Uterus (tissue), 4 donors: ENCODE data around the gene PLPP1. TPM values are rescaled to one million over a fixed set of nuclear protein-coding genes. Genes with fewer than 3 reads are reported as not detected.
A peak's percentile ranks its signal among the peaks of the same experiment; 100 is the strongest.

Experiments
- DNase-seq, 2 donors: peaks; one replicate each; pipeline ENCODE4 v3.0.0-alpha.2; 2019 to 2020
- H3K27ac ChIP-seq, 2 donors: fragments of 200-600 bp; sonication (generic); 1 replicate in 1 of 2; 2 replicates in 1 of 2; pipeline ENCODE4 v1.5.1; 2016 to 2018
- H3K27me3 ChIP-seq, 2 donors: fragments of 200-600 bp; sonication (generic); one replicate each; pipeline ENCODE4 v1.5.1; 2018 to 2019; ENCODE audit warnings: control low read depth in 1 of 2
- H3K36me3 ChIP-seq, 2 donors: fragments of 200-600 bp; sonication (generic); one replicate each; pipeline ENCODE4 v1.5.1; 2019; ENCODE audit warnings: control low read depth in 1 of 2
- H3K4me1 ChIP-seq, 2 donors: fragments of 200-600 bp; sonication (generic); one replicate each; pipeline ENCODE4 v1.5.1; 2018 to 2019; ENCODE audit warnings: control low read depth in 1 of 2
- H3K4me3 ChIP-seq, 2 donors: fragments of 200-600 bp; sonication (generic); 1 replicate in 1 of 2; 2 replicates in 1 of 2; pipeline ENCODE4 v1.5.1; 2018 to 2019; ENCODE audit warnings: mild to moderate bottlenecking in 1 of 2
- H3K9me3 ChIP-seq, 2 donors: fragments of 200-600 bp; sonication (generic); one replicate each; pipeline ENCODE4 v1.5.1; 2019; ENCODE audit warnings: control low read depth in 1 of 2
- POLR2A ChIP-seq, 2 donors: fragments of 450-650 bp; IDR thresholded peaks; one replicate each; pipeline ENCODE4 v1.6.1; 2016; ENCODE audit warnings: antibody characterized with exemption in 2 of 2, mild to moderate bottlenecking in 1 of 2, moderate library complexity in 1 of 2
- intact Hi-C: fragments of 100-400 bp; cut with DNase I; formaldehyde crosslinking; loops from one replicate; pipeline ENCODE4 v1.15.1; 2023; ENCODE audit warnings: low total_unique reads
- total RNA-seq, 4 donors: library from RNA; depleted of rRNA in 3 of 4; stranded (reverse); fragments of >200 nt in 3 of 4; gene quantifications; one replicate each; pipeline versions ENCODE4 v1.1.0 to v1.2.4, GENCODE V29; 2014 to 2023
- TF ChIP-seq, protein P1 (sequence below), 4 experiments: fragments of 200-600 bp in 2 of 4; fragments of 450-650 bp in 2 of 4; sonication (generic) in 2 of 4; IDR thresholded peaks; one replicate each; pipeline ENCODE4 v1.5.1; 2016 to 2019; ENCODE audit warnings: antibody characterized with exemption in 4 of 4, mild to moderate bottlenecking in 2 of 4, moderate library complexity in 1 of 4
- donor health status: DM: yes; HTN: yes; CAD: no.

Gene PLPP1
- total RNA-seq = 100 to 1,000 TPM in 3 of 4 donors, 10 to 100 TPM in 1; 83.4 to 297 (median 175) TPM

DNA sequence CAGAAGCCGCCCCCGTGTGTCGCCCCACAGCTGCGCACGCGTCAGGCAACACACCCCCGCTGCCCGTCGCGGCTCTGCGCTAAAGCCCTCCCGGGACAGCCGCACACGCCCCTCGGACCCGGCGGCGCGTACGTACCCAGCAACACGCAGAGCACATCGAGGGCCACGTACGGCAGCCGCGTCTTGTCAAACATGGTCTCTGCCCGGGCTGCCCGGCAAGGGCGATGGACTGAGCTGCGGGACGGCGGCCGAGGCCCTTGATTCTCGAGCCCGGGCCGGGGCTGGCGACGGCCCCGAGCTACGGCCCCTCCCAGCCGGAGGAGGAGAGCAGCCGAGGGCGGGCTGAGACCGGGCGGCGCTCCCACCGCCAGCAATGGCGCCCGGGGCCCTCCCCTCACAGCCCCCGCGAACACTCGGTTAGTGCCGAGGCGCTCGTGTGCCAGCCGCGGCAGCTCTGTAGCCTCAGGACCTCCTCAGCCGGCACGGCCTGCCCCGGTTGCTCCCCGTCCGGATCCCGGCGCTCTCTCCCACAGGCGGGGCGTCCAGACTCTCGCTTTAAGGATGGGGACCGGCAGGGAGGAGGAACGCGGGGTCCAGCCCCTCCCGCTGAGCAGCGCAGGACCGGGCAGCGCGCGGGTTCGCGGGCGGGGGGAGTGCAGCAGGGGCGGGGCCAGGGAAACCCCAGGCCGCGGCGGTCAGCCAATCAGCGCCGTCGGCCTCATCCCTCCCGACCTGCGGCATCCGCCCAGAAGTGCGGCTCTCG is at the start of gene PLPP1:
PLPP1 (minus strand) TSS at position 529 of the 763 bp plus-strand sequence; CDS start at position 194, 335 bp downstream.
- Histone ChIP-seq H3K4me3 (peak within 1 kb of the TSS; percentile 69 to 72), H3K9me3 (no peaks in the 10 kb centered on the region), H3K27me3 (no peaks in the 10 kb centered on the region), H3K27ac (peak within 1 kb of the TSS; percentile 98), H3K4me1 (peaks cover 0 to 8% of the 10 kb centered on the region in 2 donors), H3K36me3 (no peaks in the 10 kb centered on the region)
- intact Hi-C loops = loop anchor here (10.0 kb wide), 1 partner anchor 70 kb away; no protein-coding TSS in a partner anchor
- DNase-seq = peak; percentile 92 to 95
- TF ChIP-seq, protein P1, sequence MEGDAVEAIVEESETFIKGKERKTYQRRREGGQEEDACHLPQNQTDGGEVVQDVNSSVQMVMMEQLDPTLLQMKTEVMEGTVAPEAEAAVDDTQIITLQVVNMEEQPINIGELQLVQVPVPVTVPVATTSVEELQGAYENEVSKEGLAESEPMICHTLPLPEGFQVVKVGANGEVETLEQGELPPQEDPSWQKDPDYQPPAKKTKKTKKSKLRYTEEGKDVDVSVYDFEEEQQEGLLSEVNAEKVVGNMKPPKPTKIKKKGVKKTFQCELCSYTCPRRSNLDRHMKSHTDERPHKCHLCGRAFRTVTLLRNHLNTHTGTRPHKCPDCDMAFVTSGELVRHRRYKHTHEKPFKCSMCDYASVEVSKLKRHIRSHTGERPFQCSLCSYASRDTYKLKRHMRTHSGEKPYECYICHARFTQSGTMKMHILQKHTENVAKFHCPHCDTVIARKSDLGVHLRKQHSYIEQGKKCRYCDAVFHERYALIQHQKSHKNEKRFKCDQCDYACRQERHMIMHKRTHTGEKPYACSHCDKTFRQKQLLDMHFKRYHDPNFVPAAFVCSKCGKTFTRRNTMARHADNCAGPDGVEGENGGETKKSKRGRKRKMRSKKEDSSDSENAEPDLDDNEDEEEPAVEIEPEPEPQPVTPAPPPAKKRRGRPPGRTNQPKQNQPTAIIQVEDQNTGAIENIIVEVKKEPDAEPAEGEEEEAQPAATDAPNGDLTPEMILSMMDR (IDR thresholded peaks at IDR 0.05) = peak in 1 of 4 experiments; percentile 3
- peak; percentile 89 to 93 for TF ChIP-seq POLR2A (IDR thresholded peaks at IDR 0.05)

DNA sequence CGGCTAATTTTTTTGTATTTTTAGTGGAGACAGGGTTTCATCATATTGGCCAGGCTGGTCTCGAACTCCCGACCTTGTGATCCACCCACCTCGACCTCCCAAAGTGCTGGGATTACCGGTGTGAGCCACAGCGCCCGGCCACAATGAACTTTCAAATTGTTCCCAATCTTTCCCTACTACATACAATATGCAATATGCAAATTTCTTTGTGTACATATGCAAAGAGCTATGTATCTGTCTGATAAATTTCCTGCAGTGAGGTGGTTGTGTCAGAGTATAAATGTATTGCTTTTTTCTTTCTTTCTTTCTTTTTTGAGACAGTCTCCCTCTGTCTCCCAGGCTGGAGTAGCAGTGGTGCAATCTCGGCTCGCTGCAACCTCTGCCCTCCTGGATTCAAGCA is 48.8 kb upstream of the PLPP1 start:
- no peaks in the 10 kb centered on the region for H3K36me3 ChIP-seq
- no peaks in the 10 kb centered on the region for H3K9me3 ChIP-seq

DNA sequence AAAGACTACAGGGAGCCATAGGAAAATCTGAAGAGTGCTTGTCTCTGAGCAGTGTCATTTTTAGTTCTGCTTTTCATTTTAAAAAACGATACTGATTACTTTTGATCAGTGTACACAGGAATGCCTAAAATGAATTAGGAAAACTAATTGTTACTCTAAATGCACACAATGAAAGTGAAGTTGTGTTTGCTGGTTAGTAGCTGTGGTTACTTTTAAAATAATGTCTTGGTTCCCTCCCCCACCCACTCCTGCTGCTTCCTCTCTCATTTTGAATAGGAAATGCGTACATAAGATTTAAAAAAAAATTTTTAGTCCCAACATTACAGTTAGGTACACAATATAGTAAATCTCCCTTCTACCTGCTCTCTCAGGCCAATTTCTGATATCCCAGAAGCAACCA is 47.5 kb upstream of the PLPP1 start:
- Histone ChIP-seq H3K36me3 (no peaks in the 10 kb centered on the region), H3K4me1 (peaks cover 0 to 5% of the 10 kb centered on the region in 2 donors), H3K4me3 (no peak overlapping the region), H3K27ac (peak overlapping the region in 1 of 2 donors; percentile 11), H3K27me3 (no peaks in the 10 kb centered on the region), H3K9me3 (no peaks in the 10 kb centered on the region)
- DNase-seq = no peak
- intact Hi-C loops = no loop called here
- TF ChIP-seq, protein P1 (IDR thresholded peaks at IDR 0.05) = no peak
- TF ChIP-seq POLR2A (IDR thresholded peaks at IDR 0.05) = no peak

More for the DNA sequence above, 48.8 kb upstream of the PLPP1 start:
- no peaks in the 10 kb centered on the region for H3K27me3 ChIP-seq
- DNase-seq = no peak
- intact Hi-C loops = no loop called here
- no peak overlapping the region for H3K4me3 ChIP-seq
- H3K27ac ChIP-seq = no peak overlapping the region
- peaks cover 0 to 5% of the 10 kb centered on the region in 2 donors for H3K4me1 ChIP-seq
- TF ChIP-seq, protein P1 (IDR thresholded peaks at IDR 0.05) = no peak
- TF ChIP-seq POLR2A (IDR thresholded peaks at IDR 0.05) = no peak

DNA sequence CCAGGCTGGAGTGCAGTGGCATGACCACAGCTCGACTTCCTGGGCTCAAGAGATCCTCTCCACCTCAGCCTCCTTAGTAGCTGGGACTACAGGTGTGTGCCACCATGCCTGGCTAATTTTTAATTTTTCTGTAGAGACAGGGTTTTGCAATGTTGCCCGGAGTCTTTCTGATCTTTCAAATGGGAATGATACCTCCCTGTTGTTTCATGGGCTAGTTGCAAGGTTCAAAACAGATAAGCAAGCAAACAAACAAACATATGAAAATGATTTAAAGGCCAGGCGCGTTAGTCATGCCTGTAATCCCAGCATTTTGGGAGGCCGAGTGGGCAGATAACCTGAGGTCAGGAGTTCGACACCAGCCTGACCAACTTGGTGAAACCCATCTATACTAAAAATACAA is 45.3 kb upstream of the PLPP1 start:
- intact Hi-C loops = no loop called here
- Histone ChIP-seq H3K36me3 (no peaks in the 10 kb centered on the region), H3K4me1 (peaks cover 0 to 5% of the 10 kb centered on the region in 2 donors), H3K4me3 (no peak overlapping the region), H3K27me3 (no peaks in the 10 kb centered on the region), H3K9me3 (no peaks in the 10 kb centered on the region), H3K27ac (no peak overlapping the region)
- TF ChIP-seq POLR2A (IDR thresholded peaks at IDR 0.05) = no peak
- TF ChIP-seq, protein P1 (IDR thresholded peaks at IDR 0.05) = no peak
- no peak for DNase-seq

DNA sequence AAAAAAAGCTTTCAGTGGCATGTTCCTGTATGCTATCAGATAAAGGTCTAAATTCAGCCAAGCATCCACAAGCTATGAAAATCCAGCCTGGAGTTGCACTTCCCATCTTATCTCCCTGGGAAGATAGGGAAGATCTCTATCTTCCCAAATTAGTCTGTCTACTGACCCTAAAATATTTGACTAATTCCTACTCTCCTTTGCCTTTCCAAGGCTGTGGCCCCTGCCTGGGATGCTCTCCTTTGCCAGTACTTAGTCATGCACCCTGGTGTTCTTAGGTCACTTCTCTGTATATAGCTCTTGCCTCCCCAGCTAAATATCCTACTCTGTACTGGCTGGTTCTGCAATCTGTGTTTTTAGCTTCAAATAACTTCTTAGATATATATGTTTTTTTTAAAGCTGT is 44.0 kb upstream of the PLPP1 start:
- peak overlapping the region; percentile 42 to 46 for H3K27ac ChIP-seq

More for the DNA sequence above, 44.0 kb upstream of the PLPP1 start:
- no peak overlapping the region for H3K4me3 ChIP-seq
- TF ChIP-seq, protein P1 (IDR thresholded peaks at IDR 0.05) = no peak
- no peak for TF ChIP-seq POLR2A (IDR thresholded peaks at IDR 0.05)
- no peak for DNase-seq
- no peaks in the 10 kb centered on the region for H3K36me3 ChIP-seq
- H3K4me1 ChIP-seq = peaks cover 0 to 5% of the 10 kb centered on the region in 2 donors
- no peaks in the 10 kb centered on the region for H3K9me3 ChIP-seq
- intact Hi-C loops = no loop called here
- H3K27me3 ChIP-seq = no peaks in the 10 kb centered on the region
